Endothelial cell of umbilical vein (primary cell): ENCODE measurements around the gene HCAR1.

Experiments used
- EZH2 ChIP-seq: IDR thresholded peaks from 2 replicates; pipeline ENCODE4 v1.6.1; 2012; ENCODE audit warnings: borderline replicate concordance, low read depth, mild to moderate bottlenecking, moderate library complexity, low read length, inconsistent platforms; ENCODE audit not compliant: severe bottlenecking
- POLR2AphosphoS5 ChIP-seq: IDR thresholded peaks from 2 replicates; pipeline ENCODE4 v1.6.1; 2012; ENCODE audit warnings: low read depth, mild to moderate bottlenecking, control low read depth, low read length, moderate library complexity; ENCODE audit not compliant: insufficient read depth

- TF ChIP-seq POLR2AphosphoS5 (no peak), EZH2 (no peak)
Measured at GRCh38 chr12:122687086-122687485, 43.6 kb downstream of the HCAR1 start.
